Right ventricle myocardium inferior (tissue), 1 donor: Measurements from ENCODE around the gene ZAP70. TPM values are rescaled to one million over a fixed set of nuclear protein-coding genes. Genes with fewer than 3 reads are reported as not detected.

Experiments
- ATAC-seq: fragments of 200-7000 bp; cut with Tn5 transposase; one replicate; pipeline ENCODE4 v1.9.1; 2020; ENCODE audit warnings: mild to moderate bottlenecking, moderate library complexity
- DNase-seq: peaks from one replicate; pipeline ENCODE4 v3.0.0; 2021; ENCODE audit errors: missing footprints
- intact Hi-C: fragments of 100-400 bp; cut with DNase I; formaldehyde crosslinking; loops from one replicate; pipeline ENCODE4 v1.11.0; 2022
- total RNA-seq: library from RNA; stranded (reverse); fragmentation: NEBNext Ultra II Directional; extraction: Animal tissue kit (Norgen Biotek cat#: 25700); gene quantifications from one replicate; pipeline ENCODE4 v1.2.1, GENCODE V29; 2021
- donor health status: DM: no; HTN: yes; CAD: no; lungs with severe emphysema.

The ZAP70 gene
- total RNA-seq, 1 donor from 2014 or later = 1.6 TPM

DNA sequence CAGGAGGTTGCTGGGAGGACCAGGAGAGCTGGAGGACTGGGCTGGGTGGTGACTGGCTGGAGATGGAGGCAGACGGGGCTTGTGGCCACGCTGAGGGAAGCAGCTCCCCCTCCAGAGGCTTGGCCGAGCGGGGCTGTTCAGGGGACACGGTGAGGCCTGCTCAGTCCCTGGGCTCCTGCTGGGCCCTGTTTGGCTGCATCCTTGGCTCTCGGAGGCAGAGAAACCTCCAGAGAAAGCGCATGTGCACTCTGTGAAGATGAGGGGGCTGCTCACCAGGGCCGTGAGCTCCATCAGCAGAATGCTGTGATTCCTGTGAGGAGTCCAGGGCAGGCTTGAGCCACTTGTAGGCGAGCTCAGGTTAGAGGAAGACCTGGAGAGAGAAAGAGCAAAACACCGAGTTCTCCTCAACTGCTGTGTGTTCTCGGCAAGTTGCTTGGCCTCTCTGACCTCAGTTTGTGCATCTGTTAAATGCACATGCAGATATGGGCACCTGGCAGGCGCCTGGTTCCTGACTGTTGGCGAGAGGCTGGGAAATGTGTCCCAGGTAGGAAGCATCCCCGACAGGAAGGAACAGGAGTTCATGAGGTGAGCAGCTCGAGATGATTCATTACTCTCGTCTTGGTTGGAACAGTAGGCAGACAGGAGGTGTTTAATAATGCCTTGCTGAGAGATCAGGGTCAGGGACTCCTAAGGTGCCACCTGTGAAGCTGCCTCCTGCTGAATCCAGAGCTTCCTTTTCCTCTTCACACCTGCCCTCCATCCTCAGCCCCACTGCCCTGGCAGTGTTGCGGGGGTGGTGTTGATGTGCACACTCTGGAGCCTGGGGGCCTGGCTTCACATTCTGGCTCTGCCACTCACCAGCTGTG, 941 bp downstream of the ZAP70 start:
- ATAC-seq = no peak
- intact Hi-C loops = loop anchor here (5.0 kb wide), 1 partner anchor 33 kb away; no protein-coding TSS in a partner anchor
- no peak for DNase-seq

DNA sequence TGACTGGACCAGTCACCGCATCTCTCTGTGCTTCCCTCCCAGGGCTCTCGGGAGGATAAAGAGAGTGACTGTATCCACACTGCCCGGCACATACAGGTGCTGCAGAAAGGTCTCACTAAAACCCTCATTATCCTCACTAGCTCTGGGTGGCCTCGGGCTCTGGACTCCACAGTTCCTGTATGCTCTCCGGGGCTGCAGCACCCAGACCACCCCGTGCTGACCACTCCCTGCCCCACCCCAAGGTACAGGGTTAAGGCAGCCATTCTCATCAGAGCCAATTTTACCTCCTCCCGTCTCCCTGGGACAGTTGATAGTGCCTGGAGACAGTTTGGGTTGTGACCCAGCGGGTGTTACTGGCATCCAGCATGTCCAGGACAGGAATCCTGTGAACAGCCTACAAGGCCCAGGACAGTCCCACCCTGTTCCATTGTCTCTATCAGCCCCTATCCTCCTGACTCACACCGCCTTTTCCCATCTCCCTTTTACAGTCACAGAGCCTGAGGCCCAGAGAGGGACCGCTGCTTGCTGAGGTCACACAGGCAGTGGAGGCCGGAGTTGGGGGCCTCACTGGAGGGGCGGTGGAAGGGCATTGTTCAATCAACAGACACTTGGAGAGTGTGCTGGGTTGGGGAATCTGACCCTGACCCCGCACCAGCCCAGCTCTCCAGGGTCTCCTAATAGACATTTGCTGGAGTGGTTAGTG, 1.7 kb downstream of the ZAP70 start:
- peak; percentile 29 for ATAC-seq
- intact Hi-C loops = loop anchor here (5.0 kb wide), 1 partner anchor 32 kb away; no protein-coding TSS in a partner anchor
- DNase-seq = peak; percentile 65

DNA sequence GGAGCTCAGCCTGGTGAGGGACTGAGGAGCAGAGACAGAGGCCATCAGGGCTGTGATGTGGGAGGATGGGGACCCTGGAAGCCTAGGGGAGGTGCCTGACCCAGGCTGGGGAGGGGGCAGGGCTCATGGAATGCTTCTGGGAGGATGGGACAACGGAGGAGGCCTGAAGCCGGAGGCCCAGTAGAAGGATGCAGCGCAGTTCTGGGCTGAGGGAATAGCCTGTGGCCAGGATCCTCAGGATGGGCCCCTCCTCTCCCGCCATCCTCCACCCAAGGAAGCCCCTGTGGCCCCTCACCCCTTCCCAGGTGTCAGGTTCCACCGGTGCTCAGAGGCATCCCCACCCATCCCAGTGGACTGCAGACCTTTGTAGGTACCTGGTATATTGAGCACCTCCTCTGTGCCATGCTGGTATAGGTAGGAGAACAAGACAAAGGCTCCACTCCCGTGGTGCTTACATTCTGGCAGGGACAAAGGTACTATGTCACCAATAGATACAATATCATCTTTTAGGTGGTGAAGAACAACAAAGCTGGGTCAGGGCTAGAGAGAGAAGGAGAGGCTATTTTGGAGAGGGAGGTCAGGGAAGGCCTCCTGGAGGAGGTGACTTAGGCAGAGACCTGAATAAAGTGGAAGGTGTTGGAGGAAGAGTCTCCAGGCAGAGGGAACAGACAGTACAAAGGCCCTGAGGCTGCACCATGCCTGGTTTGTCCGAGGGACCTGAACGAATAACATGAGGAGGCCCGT, 2.7 kb downstream of the ZAP70 start:
- intact Hi-C loops = no loop called here
- ATAC-seq = no peak
- DNase-seq = peak; percentile 59

DNA sequence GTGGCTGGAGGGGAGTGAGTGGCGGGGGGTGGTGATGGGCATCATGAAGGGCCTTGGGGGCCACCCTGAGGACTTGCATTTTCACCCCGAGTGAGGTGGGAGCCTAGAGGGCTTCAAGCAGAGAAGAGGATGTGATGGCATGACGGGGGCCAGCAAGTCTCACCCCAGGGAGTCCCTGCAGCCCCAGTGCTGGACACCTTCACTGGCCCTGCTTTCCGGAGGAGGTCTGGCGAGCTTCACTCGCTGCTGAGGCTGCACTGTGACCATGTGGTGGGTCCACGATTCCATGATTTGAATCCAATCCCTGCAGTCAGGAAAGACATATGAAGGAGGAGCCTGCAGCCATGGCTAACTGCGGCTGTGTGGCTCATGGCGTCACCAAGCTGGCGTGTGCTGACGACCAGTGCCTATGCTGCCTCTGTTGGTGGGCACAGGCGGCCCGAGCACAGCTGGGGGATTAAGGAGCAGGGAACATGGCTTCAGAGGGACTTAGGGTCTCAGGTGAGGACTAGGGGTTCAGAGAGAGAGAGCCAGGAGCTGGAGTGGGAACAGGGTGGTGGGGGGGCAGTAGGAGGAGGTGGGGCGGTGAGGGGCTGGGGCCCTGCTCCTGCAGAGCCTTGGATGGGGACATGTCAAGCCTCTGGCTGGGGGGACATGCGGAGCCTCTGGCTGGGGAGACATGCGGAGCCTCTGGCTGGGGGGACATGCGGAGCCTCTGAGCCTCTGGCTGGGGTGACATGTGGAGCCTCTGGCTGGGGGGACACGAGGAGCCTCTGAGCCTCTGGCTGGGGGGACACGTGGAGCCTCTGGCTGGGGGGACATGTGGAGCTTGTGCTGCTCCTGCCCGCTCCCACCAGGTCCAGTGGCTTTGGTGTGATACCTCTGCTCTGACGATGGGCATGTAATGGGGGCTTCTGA, 3.6 kb downstream of the ZAP70 start:
- DNase-seq (no peak), ATAC-seq (no peak)
- intact Hi-C loops = no loop called here

DNA sequence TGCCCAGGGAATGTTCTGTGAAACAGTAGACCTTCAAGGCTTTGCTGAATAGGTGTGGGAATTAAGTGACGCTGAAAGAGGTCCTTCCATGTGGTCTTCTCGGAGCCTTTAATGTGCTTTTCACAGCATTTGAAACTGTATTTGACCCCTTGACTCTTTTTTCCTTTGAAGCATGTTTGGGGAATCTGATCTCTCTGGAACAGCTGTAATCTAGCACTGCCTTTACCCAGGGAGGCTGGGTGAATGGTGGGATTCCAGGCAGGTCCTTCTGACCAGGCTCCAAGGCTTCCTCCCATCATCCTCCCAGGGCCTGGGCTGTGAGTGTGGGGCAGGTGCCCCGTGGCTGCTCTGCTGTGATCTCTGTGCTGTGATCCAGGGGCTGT, 4.2 kb downstream of the ZAP70 start:
- ATAC-seq (no peak), DNase-seq (no peak)
- intact Hi-C loops = no loop called here

DNA sequence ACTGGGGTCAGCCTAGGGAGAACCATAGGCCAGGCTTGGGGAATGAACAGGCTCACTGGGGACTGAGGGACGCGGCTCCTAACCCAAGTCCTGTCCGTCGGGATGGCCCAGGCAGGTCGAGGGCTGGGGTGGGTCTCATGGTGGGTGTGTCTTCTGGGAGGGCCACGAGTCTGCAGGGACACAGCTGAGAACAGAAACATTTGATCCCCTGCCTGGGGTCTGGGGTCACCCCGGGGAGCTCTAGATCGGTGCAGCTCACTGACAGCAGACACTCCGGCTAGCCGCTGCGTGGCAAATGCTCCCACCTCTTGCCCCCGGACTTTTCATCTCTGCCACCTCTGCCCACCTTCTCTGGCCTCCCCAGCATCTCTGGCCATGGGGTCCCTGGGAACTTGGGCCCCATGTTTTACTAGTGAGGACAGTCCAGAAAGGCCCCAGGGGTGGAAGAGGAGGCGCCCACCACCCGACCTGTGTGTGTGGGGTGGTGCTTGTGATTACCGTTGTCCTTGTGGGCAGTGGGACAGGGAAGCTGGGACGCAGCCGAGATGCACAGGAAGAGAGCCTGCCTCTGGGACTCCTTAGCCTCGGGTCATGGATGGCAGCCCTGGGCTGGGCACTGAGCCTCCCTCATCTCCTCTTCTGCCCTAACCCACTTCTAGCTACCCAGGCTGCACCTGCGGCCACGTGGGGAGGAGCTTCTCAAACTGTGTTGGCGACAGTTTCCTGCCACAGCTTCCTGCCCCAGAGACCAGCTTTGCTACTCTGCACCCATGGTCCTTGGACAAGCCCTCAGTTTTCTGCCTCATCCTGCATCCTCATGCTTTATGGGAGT, 4.9 kb downstream of the ZAP70 start:
- ATAC-seq (no peak), DNase-seq (peak; percentile 18)
- intact Hi-C loops = no loop called here

DNA sequence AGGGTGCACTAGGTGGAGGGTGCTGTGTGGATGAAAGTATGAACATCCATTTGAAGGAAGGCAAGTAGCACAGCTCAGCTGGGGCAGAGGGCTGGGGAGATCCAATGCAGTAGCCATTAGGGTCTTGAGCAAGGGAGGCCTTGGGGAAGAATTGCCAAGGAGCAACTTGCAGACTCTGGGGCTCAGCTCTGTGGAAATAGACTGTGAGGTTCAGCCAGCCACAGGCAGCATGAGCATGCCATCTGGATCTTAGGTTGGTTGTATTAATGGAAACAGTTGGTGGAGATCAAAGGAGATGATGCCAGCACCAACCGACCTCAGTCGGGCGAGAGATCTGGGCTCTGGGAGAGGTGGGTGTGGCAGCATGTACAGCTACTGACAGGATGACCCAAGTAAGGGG, 5.6 kb downstream of the ZAP70 start:
- DNase-seq (no peak), ATAC-seq (no peak)
- intact Hi-C loops = no loop called here

DNA sequence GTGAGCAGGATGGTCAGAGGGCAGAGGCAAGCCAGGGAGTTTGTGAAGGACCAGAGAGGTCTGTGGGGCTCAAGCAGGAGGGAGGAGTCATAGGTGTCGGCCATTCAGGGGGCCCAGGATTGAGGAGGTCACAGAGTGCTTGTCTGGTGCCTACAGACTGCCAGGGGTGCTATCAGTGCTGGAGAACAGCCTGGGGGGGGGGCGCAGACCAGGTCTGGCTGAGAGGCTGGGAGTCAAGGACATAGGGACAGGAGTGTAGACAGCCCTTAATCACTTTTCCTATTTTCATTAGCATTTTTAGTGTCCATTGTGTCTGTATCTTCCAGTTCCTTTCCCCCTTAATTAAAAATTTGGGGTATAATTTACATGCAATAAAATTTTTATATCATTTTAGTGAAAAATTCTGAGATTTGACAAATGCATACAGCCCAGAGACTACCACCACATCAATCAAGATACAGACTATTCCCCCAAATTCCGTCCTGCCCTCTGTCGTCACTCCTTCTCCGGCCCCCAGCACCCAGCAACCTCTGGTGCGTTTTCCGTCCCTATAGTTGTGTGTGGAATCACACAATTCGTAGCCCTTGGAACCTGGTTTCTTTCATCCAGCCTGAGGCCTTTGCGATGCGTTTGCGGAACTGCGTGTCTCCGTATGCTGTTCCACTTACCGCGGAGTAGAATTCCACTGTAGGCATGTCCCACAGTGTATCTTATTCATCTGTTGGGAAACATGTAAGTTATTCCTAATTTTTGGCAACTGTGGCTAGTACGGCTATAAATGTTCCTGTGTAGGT, 6.2 kb downstream of the ZAP70 start:
- ATAC-seq = no peak
- intact Hi-C loops = no loop called here
- no peak for DNase-seq

DNA sequence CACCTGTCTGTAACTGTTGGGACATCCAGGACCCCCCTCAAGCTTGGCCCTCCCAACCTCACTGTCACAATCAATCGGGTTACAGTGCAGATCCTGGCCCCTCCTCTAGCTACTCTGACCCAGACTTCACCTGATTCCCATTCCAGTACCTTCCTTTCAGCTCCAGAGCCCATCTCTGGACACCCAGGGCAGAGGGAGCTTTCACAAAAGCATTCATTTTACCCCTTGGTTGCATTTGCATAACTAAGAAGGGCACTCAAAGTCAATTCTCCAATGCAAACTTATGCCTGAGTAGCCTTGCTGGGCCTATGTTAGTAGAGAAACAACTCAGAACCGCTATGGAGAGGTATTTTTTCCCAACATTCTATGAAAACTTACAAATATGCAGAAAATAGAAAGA, 7.4 kb downstream of the ZAP70 start:
- intact Hi-C loops = no loop called here
- ATAC-seq = no peak
- DNase-seq = no peak

DNA sequence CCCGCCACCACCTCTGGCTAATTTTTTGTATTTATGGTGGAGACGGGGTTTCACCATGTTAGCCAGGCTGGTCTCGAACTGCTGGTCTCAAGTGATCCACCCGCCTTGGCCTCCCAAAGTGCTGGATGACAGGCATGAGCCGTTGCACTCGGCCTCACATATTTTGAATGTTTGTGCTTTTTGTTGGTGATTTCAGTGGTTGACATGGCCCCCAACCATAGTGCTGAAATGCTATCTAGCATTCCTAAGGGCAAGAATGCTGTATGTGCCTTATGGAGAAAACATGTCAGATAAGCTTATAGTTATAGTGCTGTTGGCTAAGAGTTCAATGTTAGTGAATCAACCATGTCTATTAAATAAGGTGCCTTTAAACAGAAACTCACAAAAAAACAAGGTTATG, 8.9 kb downstream of the ZAP70 start:
- ATAC-seq (no peak), DNase-seq (no peak)
- intact Hi-C loops = no loop called here

DNA sequence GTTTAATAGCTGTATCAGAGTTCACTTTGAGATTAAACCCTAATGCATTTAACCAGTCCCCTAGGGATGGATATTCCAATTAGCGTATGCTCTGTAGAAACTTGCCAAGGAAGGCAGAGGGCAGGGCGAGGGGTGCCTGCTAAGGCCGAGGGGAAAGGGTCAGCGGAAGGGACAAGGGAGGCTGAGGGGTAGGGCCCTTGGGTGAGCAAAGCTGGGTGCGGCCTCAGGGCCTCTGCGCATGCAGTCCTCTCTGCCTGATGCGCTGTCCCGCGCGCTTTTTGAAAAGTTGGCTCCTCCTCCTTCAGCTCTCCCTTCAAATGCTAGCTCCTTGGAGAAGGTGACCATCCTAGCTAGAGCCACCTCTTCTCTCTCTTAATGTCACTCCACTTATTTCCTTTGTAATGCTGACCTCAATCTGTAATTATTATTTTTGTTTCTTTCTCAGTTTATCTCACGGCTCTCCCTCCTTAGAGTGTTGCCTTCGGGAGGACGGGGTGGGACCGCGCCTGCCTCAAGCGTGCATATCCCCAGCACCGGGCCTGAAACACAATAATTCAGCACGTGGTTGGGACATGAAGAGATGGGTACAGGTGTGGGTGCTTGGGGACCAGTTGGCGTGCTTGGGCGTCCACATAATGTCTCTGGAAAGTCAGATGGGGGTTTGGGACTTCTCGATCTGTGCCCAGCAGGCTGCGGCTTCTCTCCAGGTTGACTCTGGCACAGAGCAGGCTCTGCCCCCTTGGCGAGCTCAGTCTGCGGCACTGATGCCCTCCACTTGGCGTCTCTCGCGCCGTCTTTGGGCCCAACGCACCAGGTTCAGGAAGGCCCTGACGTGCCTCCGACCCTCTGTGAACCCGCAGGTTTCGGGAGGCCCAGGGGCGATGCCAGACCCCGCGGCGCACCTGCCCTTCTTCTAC, 10.0 kb downstream of the ZAP70 start:
- DNase-seq = peak; percentile 34
- ATAC-seq = no peak
- intact Hi-C loops = no loop called here

DNA sequence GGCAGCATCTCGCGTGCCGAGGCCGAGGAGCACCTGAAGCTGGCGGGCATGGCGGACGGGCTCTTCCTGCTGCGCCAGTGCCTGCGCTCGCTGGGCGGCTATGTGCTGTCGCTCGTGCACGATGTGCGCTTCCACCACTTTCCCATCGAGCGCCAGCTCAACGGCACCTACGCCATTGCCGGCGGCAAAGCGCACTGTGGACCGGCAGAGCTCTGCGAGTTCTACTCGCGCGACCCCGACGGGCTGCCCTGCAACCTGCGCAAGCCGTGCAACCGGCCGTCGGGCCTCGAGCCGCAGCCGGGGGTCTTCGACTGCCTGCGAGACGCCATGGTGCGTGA, 10.7 kb downstream of the ZAP70 start:
- ATAC-seq (no peak), DNase-seq (peak; percentile 37)
- intact Hi-C loops = no loop called here

DNA sequence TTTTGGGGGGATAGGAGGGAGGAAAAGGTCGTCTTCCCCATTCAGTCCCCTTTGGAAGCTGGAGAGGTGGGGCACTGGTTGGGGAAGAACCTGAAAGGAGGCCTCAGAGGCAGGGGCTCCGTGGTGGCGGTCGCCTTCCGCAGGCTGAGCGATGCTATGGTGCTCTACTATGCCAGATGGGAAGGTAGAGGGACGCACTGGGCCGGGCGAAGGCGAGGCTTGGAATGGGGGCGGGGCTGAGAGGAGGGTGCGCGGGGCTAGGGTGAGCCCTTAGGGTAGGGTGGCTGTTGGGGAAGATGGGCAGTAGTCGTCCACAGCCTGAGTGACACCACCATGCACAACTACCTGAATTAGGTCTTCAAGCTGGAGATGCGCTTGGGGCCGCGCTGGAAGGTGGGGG, 11.1 kb downstream of the ZAP70 start:
- intact Hi-C loops = no loop called here
- no peak for ATAC-seq
- no peak for DNase-seq

DNA sequence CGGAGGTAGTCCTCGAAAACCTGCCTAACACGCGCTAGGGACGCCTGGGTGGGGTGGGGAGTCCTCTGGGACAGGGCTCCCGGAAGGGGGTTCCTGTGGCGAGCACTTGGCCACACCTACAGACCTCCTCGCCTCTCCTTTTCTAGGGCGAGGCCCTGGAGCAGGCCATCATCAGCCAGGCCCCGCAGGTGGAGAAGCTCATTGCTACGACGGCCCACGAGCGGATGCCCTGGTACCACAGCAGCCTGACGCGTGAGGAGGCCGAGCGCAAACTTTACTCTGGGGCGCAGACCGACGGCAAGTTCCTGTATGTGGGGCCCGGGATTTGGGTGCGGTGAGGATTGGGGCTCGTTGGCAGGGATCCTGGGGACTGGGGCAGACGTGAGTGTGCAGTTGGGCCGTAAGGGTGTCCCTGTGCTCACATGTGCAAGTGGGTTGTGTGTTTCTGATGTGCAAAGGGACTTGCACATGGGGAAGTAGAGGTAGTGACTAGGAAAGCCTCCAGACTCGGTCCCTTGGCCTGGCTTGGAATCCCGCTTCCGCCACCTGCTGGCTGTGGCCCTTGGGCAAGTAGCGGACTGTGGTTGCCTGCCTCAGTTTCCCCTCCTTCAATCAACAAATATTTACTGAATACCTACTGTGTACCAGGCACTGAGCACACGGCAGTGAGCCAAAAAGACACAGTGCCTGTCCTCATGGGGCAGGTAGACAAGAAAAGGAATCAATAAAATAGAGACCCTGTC, 11.7 kb downstream of the ZAP70 start:
- DNase-seq (no peak), ATAC-seq (no peak)
- intact Hi-C loops = no loop called here

DNA sequence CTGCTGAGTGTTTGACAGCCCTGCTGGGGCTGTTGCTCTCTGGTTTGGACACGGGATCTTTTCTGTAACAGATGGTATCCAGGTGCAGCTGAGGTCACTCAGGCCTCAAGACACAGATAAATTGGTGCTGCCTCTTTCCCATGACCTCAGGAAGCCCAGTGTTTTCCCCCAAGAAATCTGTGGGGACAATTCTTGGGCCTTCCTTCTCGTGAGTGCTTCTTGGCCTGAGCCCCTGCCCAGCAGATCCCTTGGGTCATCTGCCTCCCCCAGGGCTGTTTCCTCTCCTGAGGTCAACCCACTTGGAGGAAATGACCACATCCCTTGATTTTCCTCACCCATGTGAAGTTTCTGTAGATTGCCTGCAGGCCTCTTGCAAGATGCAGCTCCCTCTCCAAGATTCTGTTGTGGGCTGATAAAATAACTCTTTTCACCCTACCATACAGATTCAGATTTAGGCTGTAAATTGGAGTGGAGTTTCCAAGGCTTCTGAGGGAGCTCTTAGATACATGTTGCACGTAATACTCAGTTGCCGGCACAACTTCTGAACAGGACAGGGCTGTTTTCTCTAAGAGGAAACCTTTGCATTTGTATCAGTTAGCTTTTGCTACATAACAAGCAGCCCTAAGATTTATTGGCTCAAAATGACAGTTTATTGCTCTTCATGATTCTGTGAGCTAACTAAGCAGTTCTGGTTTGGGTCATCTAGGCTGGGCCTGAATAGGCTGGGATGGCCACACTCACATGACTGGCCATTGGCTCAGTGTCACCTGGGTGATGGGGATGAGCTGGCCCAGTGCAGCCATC, 13.1 kb downstream of the ZAP70 start:
- peak; percentile 58 for DNase-seq
- intact Hi-C loops = no loop called here
- ATAC-seq = peak; percentile 60
